ENCODE results near the gene ZNF462.

The ZNF462 gene

GRCh38 chr9:107060062-107060461 lies 197.1 kb downstream of the ZNF462 start:
- no peak for TF ChIP-seq POLR2A (IDR thresholded peaks at IDR 0.05; ENCODE audit: low read depth, low read length)
- DNase-seq (ENCODE audit: insufficient read length, low spot score) (no peak), FAIRE-seq (no peak)
